Ascending aorta (tissue), 2 donors: ENCODE measurements around the gene GDPD5. TPM values are rescaled to one million over a fixed set of nuclear protein-coding genes. Genes with fewer than 3 reads are reported as not detected.

Experiments
- DNase-seq, 2 donors: peaks; one replicate each; pipeline ENCODE4 v3.0.0-alpha.2; 2019; ENCODE audit warnings: low spot score in 2 of 2
- H3K27ac ChIP-seq, 2 donors: fragments of 200-600 bp; sonication (generic); one replicate each; pipeline ENCODE4 v1.5.1; 2016 to 2017; ENCODE audit warnings: mild to moderate bottlenecking in 1 of 2
- H3K27me3 ChIP-seq: fragments of 200-600 bp; sonication (generic); one replicate; pipeline ENCODE4 v1.5.1; 2017
- H3K36me3 ChIP-seq, 2 donors: fragments of 200-600 bp; sonication (generic); one replicate each; pipeline ENCODE4 v1.5.1; 2016
- H3K4me1 ChIP-seq, 2 donors: fragments of 200-600 bp; sonication (generic); one replicate each; pipeline ENCODE4 v1.5.1; 2016 to 2017; ENCODE audit warnings: mild to moderate bottlenecking in 1 of 2
- H3K4me3 ChIP-seq, 2 donors: fragments of 200-600 bp; sonication (generic); one replicate each; pipeline ENCODE4 v1.5.1; 2016 to 2017; ENCODE audit warnings: mild to moderate bottlenecking in 1 of 2
- H3K9me3 ChIP-seq, 2 donors: fragments of 200-600 bp; sonication (generic); one replicate each; pipeline ENCODE4 v1.5.1; 2016
- CTCF ChIP-seq, 3 experiments: fragments of 200-600 bp in 2 of 3; fragments of 450-650 bp in 1 of 3; sonication (generic) in 2 of 3; IDR thresholded peaks; one replicate each; pipeline ENCODE4 v1.5.1; 2016 to 2019; ENCODE audit warnings: antibody characterized with exemption in 3 of 3, mild to moderate bottlenecking in 1 of 3, moderate library complexity in 1 of 3
- intact Hi-C: fragments of 100-400 bp; cut with DNase I; formaldehyde crosslinking; loops from one replicate; pipeline ENCODE4 v1.15.1; 2023
- total RNA-seq: library from RNA; depleted of rRNA; stranded (reverse); fragments of >200 nt; gene quantifications from one replicate; pipeline ENCODE4 v1.1.0, GENCODE V29; 2016

GDPD5 gene
- total RNA-seq, 1 donor from 2014 or later = 64.6 TPM

GRCh38 chr11:75514596-75514995 is 11.1 kb downstream of the GDPD5 start:
- DNase-seq = no peak
- Histone ChIP-seq H3K9me3 (no peaks in the 10 kb centered on the region), H3K27ac (no peak overlapping the region), H3K4me1 (peaks cover 3% of the 10 kb centered on the region in 2 donors), H3K4me3 (no peak overlapping the region), H3K36me3 (no peaks in the 10 kb centered on the region), H3K27me3 (no peaks in the 10 kb centered on the region)
- intact Hi-C loops = no loop called here
- TF ChIP-seq CTCF (IDR thresholded peaks at IDR 0.05) = no peak

GRCh38 chr11:75513250-75513649 is 12.5 kb downstream of the GDPD5 start:
- no peak for TF ChIP-seq CTCF (IDR thresholded peaks at IDR 0.05)
- H3K4me1 ChIP-seq = peaks cover 3% of the 10 kb centered on the region in 2 donors
- intact Hi-C loops = no loop called here
- no peak overlapping the region for H3K27ac ChIP-seq
- H3K36me3 ChIP-seq = no peaks in the 10 kb centered on the region
- no peak for DNase-seq
- no peaks in the 10 kb centered on the region for H3K9me3 ChIP-seq
- H3K4me3 ChIP-seq = no peak overlapping the region
- no peaks in the 10 kb centered on the region for H3K27me3 ChIP-seq

- no peak for DNase-seq
- H3K4me1 ChIP-seq = peaks cover 3% of the 10 kb centered on the region in 2 donors
- intact Hi-C loops = no loop called here
- H3K27ac ChIP-seq = no peak overlapping the region
- no peaks in the 10 kb centered on the region for H3K36me3 ChIP-seq
- no peaks in the 10 kb centered on the region for H3K27me3 ChIP-seq
- no peaks in the 10 kb centered on the region for H3K9me3 ChIP-seq
- TF ChIP-seq CTCF (IDR thresholded peaks at IDR 0.05) = no peak
- H3K4me3 ChIP-seq = no peak overlapping the region
Measured at GRCh38 chr11:75510723-75511019, 15.1 kb downstream of the GDPD5 start.

GRCh38 chr11:75510004-75510722 is 15.6 kb downstream of the GDPD5 start:
- Histone ChIP-seq H3K27ac (no peak overlapping the region), H3K27me3 (no peaks in the 10 kb centered on the region), H3K36me3 (no peaks in the 10 kb centered on the region), H3K4me1 (peaks cover 3% of the 10 kb centered on the region in 2 donors), H3K9me3 (no peaks in the 10 kb centered on the region), H3K4me3 (no peak overlapping the region)
- no peak for TF ChIP-seq CTCF (IDR thresholded peaks at IDR 0.05)
- DNase-seq = no peak
- intact Hi-C loops = no loop called here

GRCh38 chr11:75509020-75509720 is 16.6 kb downstream of the GDPD5 start:
- no peak for TF ChIP-seq CTCF (IDR thresholded peaks at IDR 0.05)
- intact Hi-C loops = no loop called here

More at GRCh38 chr11:75509020-75509720, 16.6 kb downstream of the GDPD5 start:
- Histone ChIP-seq H3K9me3 (no peaks in the 10 kb centered on the region), H3K36me3 (no peaks in the 10 kb centered on the region), H3K4me3 (no peak overlapping the region), H3K27ac (no peak overlapping the region), H3K27me3 (no peaks in the 10 kb centered on the region), H3K4me1 (peaks cover 3% of the 10 kb centered on the region in 2 donors)
- no peak for DNase-seq
